Peyer's patch (tissue), 4 donors: ENCODE results near the gene BTG4.

Experiments
- POLR2A ChIP-seq, 2 donors: fragments of 450-650 bp; IDR thresholded peaks; one replicate each; pipeline ENCODE4 v1.5.1; 2017; ENCODE audit warnings: antibody characterized with exemption in 2 of 2, mild to moderate bottlenecking in 2 of 2, moderate library complexity in 2 of 2
- TF ChIP-seq, protein P1 (sequence below), 6 experiments: fragments of 450-650 bp in 4 of 6; fragments of 200-600 bp in 2 of 6; sonication (generic) in 1 of 6; IDR thresholded peaks; one replicate each; pipeline ENCODE4 v1.5.1; 2017 to 2019; ENCODE audit warnings: antibody characterized with exemption in 6 of 6, mild to moderate bottlenecking in 3 of 6, moderate library complexity in 1 of 6

DNA sequence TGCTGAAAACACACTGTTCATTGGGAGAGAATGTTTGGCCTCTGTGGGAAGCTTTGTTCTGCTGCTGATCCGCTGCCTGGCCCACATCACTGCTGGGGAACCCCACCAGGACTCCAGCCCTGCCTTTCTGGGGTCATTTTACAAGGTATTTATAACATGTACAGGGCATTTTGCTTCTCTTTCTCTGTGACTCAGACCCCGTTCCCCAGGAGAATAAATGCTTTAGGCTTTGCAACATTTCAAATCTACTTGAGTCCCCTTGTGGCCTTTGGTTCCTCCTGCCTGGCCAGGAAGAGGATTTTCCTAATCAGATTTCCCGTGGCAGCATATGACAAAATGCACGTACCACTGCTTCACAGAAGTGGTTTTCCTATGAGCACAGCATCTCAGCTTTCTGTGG, 43.0 kb downstream of the BTG4 start:
- TF ChIP-seq, protein P1, sequence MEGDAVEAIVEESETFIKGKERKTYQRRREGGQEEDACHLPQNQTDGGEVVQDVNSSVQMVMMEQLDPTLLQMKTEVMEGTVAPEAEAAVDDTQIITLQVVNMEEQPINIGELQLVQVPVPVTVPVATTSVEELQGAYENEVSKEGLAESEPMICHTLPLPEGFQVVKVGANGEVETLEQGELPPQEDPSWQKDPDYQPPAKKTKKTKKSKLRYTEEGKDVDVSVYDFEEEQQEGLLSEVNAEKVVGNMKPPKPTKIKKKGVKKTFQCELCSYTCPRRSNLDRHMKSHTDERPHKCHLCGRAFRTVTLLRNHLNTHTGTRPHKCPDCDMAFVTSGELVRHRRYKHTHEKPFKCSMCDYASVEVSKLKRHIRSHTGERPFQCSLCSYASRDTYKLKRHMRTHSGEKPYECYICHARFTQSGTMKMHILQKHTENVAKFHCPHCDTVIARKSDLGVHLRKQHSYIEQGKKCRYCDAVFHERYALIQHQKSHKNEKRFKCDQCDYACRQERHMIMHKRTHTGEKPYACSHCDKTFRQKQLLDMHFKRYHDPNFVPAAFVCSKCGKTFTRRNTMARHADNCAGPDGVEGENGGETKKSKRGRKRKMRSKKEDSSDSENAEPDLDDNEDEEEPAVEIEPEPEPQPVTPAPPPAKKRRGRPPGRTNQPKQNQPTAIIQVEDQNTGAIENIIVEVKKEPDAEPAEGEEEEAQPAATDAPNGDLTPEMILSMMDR (IDR thresholded peaks at IDR 0.05), result no peak
- TF ChIP-seq POLR2A (IDR thresholded peaks at IDR 0.05), result no peak
